ENCODE results near the gene SRRM3. TPM values are rescaled to one million over a fixed set of nuclear protein-coding genes. Genes with fewer than 3 reads are reported as not detected.

The SRRM3 gene
- total and polyA plus RNA-seq, 9 of the 15 experiments (the other 6 are each of a cell fraction or from before 2014, with no cell fraction given) = 0.04 to 0.91 (median 0.46) TPM; not detected in 2

DNA sequence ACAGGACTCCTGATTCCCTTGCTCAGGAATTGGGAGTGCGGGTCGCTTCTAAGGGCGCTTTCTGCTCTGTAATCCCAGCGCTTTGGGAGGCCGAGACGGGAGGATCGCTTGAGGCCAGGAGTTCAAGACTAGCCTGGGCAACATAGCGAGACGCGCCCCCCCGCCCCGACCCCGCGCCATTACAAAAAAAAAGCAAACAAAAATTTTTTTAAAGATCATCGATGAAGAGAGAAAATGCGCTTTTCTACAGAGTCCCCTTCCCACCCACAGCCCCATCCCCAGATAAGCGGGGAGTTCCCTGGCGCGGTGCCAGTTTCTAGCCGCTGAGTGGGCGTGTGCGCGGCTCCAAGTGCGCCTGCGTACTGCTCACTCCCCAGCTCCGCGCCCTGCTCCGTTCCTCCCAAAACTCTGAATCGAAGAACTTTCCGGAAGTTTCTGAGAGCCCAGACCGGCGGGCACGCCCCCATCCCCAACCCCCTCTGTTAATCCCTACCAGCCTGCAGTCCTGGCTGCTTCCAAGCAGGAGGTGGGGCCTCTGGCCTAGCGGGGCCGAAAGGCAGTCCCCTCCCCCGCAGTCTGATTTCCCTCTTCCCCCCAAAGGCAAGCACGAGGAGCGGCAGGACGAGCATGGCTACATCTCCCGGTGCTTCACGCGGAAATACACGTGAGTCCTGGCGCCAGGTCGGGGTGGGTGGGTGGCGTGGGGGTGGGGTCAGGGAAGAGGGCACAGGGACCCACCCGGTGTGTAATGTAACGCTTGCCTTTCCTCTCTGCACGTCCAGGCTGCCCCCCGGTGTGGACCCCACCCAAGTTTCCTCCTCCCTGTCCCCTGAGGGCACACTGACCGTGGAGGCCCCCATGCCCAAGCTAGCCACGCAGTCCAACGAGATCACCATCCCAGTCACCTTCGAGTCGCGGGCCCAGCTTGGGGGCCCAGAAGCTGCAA, 101.8 kb downstream of the SRRM3 start (continued):
- TF ChIP-seq CBX2 (IDR thresholded peaks at IDR 0.05; ENCODE audit: insufficient read depth, low read length, poor library complexity, severe bottlenecking) (no peak), ZNF583 (CRISPR knock-in tag; IDR thresholded peaks at IDR 0.05) (0 out of 2 replicates have a peak, but pooled peaks have one; percentile 7), PCBP1 (IDR thresholded peaks at IDR 0.05; ENCODE audit: low read depth, low read length, poor library complexity, severe bottlenecking) (peak; percentile 41), ERF (CRISPR knock-in tag; IDR thresholded peaks at IDR 0.05) (no peak), CHD1 (IDR thresholded peaks at IDR 0.05; ENCODE audit: low read length) (no peak), ZNF239 (CRISPR knock-in tag; IDR thresholded peaks at IDR 0.05) (no peak), PYGO2 (tag; IDR thresholded peaks at IDR 0.05) (no peak), ZNF444 (CRISPR knock-in tag; IDR thresholded peaks at IDR 0.05) (no peak), ZFP1 (CRISPR knock-in tag; IDR thresholded peaks at IDR 0.05) (no peak; the same call in 1 of the 2 replicates)
- TF ChIP-seq, protein P1, sequence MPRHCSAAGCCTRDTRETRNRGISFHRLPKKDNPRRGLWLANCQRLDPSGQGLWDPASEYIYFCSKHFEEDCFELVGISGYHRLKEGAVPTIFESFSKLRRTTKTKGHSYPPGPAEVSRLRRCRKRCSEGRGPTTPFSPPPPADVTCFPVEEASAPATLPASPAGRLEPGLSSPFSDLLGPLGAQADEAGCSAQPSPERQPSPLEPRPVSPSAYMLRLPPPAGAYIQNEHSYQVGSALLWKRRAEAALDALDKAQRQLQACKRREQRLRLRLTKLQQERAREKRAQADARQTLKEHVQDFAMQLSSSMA (CRISPR knock-in tag; IDR thresholded peaks at IDR 0.05) = no peak
- TF ChIP-seq, protein P2, sequence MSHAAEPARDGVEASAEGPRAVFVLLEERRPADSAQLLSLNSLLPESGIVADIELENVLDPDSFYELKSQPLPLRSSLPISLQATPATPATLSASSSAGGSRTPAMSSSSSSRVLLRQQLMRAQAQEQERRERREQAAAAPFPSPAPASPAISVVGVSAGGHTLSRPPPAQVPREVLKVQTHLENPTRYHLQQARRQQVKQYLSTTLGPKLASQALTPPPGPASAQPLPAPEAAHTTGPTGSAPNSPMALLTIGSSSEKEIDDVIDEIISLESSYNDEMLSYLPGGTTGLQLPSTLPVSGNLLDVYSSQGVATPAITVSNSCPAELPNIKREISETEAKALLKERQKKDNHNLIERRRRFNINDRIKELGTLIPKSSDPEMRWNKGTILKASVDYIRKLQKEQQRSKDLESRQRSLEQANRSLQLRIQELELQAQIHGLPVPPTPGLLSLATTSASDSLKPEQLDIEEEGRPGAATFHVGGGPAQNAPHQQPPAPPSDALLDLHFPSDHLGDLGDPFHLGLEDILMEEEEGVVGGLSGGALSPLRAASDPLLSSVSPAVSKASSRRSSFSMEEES (CRISPR knock-in tag; IDR thresholded peaks at IDR 0.05) = no peak

Data from K562 (cell line).